Hepatocyte (in vitro differentiated cells): Measurements from ENCODE around the gene CCNT1. TPM values are rescaled to one million over a fixed set of nuclear protein-coding genes. Genes with fewer than 3 reads are reported as not detected.
"Not testable (repeated sequence)": the region's sequence is repeated elsewhere in the genome, so short reads cannot be mapped to it uniquely, and the experiment has no call there.

Source experiments
- DNase-seq: peaks from one replicate; pipeline ENCODE4 v3.0.0-alpha.2; 2016; ENCODE audit warnings: low spot score
- H2AFZ ChIP-seq: fragments of 200-600 bp; sonication (generic); 2 replicates; pipeline ENCODE4 v1.6.0; 2016; ENCODE audit warnings: antibody characterized with exemption, mild to moderate bottlenecking
- H3K27ac ChIP-seq: fragments of 200-600 bp; sonication (generic); 2 replicates; pipeline ENCODE4 v1.5.1; 2016; ENCODE audit warnings: mild to moderate bottlenecking
- H3K27me3 ChIP-seq: fragments of 200-600 bp; sonication (generic); 2 replicates; pipeline ENCODE4 v1.6.1; 2016
- H3K36me3 ChIP-seq: fragments of 200-600 bp; sonication (generic); replicated peaks from 2 replicates; pipeline ENCODE4 v1.5.1; 2016; ENCODE audit warnings: low read depth; ENCODE audit not compliant: insufficient read depth
- H3K4me1 ChIP-seq: fragments of 200-600 bp; sonication (generic); 2 replicates; pipeline ENCODE4 v1.5.1; 2016; ENCODE audit warnings: mild to moderate bottlenecking, moderate library complexity; ENCODE audit not compliant: insufficient read depth
- H3K4me2 ChIP-seq: fragments of 200-600 bp; sonication (generic); 2 replicates; pipeline ENCODE4 v1.6.0; 2016
- H3K4me3 ChIP-seq: fragments of 200-600 bp; sonication (generic); 2 replicates; pipeline ENCODE4 v1.5.1; 2016; ENCODE audit warnings: mild to moderate bottlenecking
- H3K79me2 ChIP-seq: fragments of 200-600 bp; sonication (generic); 2 replicates; pipeline ENCODE4 v1.6.0; 2017; ENCODE audit warnings: mild to moderate bottlenecking
- H3K9me2 ChIP-seq: fragments of 200-600 bp; sonication (generic); replicated peaks from 2 replicates; pipeline ENCODE4 v1.6.0; 2017; ENCODE audit warnings: mild to moderate bottlenecking; ENCODE audit not compliant: insufficient read depth
- H3K9me3 ChIP-seq: fragments of 200-600 bp; sonication (generic); 2 replicates; pipeline ENCODE4 v1.5.1; 2016; ENCODE audit warnings: low read depth, mild to moderate bottlenecking
- H4K20me1 ChIP-seq: fragments of 200-600 bp; sonication (generic); 2 replicates; pipeline ENCODE4 v1.6.0; 2016; ENCODE audit warnings: mild to moderate bottlenecking; ENCODE audit not compliant: insufficient read depth, poor library complexity, severe bottlenecking
- CTCF ChIP-seq: fragments of 200-600 bp; sonication (generic); IDR thresholded peaks from 2 replicates; pipeline ENCODE4 v1.5.1; 2016; ENCODE audit warnings: antibody characterized with exemption, mild to moderate bottlenecking; ENCODE audit not compliant: poor library complexity
- EZH2 ChIP-seq: fragments of 200-600 bp; sonication (generic); IDR thresholded peaks from 2 replicates; pipeline ENCODE4 v1.6.1; 2016; ENCODE audit warnings: antibody characterized with exemption, mild to moderate bottlenecking, borderline replicate concordance
- EZH2phosphoT487 ChIP-seq: fragments of 200-600 bp; sonication (generic); IDR thresholded peaks from one replicate; pipeline ENCODE4 v1.6.1; 2018; ENCODE audit warnings: antibody characterized with exemption, mild to moderate bottlenecking, low read depth, moderate library complexity; ENCODE audit not compliant: unreplicated experiment, severe bottlenecking
- WGBS: methylation state at CpG from one replicate; pipeline ENCODE4 v1.1.6; 2016; ENCODE audit warnings: low lambda C conversion rate; ENCODE audit errors: missing lambda C conversion rate; 5-methylcytosine and 5-hydroxymethylcytosine counted together
- polyA plus RNA-seq: library from polyadenylated mRNA; unstranded; fragments of >200 nt; fragmentation: Nextera tagmentation; extraction: Ambion mirVana; gene quantifications from 2 replicates; pipeline ENCODE4 v1.2.1, GENCODE V29; 2016
- total RNA-seq: library from RNA; depleted of rRNA; stranded (reverse); fragments of >200 nt; gene quantifications from 2 replicates; pipeline ENCODE4 v1.2.3, GENCODE V29; 2014

The CCNT1 gene
- total and polyA plus RNA-seq, 2 experiments from 2014 or later, result 5.2 to 27.0 TPM

DNA sequence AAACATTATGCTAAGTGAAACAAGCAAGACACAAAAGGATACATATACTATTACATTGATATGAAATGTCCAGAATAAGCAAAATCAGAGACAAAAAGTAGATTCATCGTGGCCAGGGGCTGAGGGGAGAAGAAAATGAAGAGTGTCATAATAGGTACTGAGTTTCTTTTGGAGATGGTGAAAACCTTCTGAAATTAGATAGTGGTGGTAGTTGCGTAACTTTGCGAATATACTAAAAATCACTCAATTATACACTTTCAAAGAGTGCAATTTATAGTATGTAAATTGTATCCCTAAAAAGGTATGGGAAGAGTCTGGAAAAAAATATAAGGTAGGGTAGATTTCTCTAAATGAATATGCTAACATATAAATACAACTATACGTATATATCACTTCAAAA, 56.6 kb downstream of the CCNT1 start:
- no peak overlapping the region for H3K4me3 ChIP-seq
- H3K9me2 ChIP-seq, result no peaks in the 10 kb centered on the region
- DNase-seq, result no peak
- H4K20me1 ChIP-seq, result no peaks in the 10 kb centered on the region
- H3K27me3 ChIP-seq, result no peaks in the 10 kb centered on the region
- H3K27ac ChIP-seq, result no peak overlapping the region
- H3K4me1 ChIP-seq, result no peaks in the 10 kb centered on the region
- no peak overlapping the region for H3K4me2 ChIP-seq
- H3K9me3 ChIP-seq, result no peaks in the 10 kb centered on the region
- whole genome bisulfite sequencing, result over 99% methylated on average over 4 of the region's 4 CpGs
- no peak for TF ChIP-seq CTCF
- TF ChIP-seq EZH2phosphoT487, result no peak
- no peak for TF ChIP-seq EZH2
- H3K79me2 ChIP-seq, result peaks cover 9% of the 10 kb centered on the region
- peaks cover 4% of the 10 kb centered on the region for H3K36me3 ChIP-seq
- no peak overlapping the region for H2AFZ ChIP-seq

DNA sequence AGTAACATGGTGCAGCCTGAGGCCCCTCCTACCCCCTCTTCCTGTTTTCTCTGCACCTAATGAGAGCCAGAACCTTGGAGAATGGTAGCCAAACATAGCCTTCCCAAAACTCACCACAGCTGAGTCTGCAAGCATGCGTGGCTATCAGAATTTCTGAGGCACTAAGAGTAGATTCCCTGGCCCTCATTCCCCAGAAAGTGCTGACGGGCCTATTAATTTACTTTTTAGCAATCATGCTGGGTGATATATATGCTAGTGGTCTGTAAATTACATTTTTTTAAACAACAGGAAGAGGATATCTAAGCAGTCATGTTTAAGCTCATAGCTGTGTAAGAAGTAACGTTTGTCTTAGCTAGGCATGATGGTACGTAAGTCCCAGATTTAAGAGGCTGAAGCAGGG, 64.8 kb downstream of the CCNT1 start:
- Histone ChIP-seq H2AFZ (no peak overlapping the region), H4K20me1 (no peaks in the 10 kb centered on the region), H3K79me2 (no peaks in the 10 kb centered on the region), H3K4me2 (no peak overlapping the region), H3K9me3 (no peaks in the 10 kb centered on the region), H3K9me2 (no peaks in the 10 kb centered on the region), H3K4me1 (no peaks in the 10 kb centered on the region), H3K27me3 (no peaks in the 10 kb centered on the region), H3K4me3 (no peak overlapping the region), H3K36me3 (peaks cover 4% of the 10 kb centered on the region), H3K27ac (no peak overlapping the region)
- 58% methylated on average over 4 of the region's 4 CpGs for WGBS
- no peak for DNase-seq
- TF ChIP-seq CTCF, result no peak
- no peak for TF ChIP-seq EZH2
- no peak for TF ChIP-seq EZH2phosphoT487

GRCh38 chr12:48645354-48645753, 71.2 kb downstream of the CCNT1 start:
- not testable (repeated sequence) for H3K36me3 ChIP-seq, H3K9me3 ChIP-seq, H3K27me3 ChIP-seq, H3K27ac ChIP-seq, H3K4me3 ChIP-seq, DNase-seq, H3K79me2 ChIP-seq, H3K9me2 ChIP-seq, H3K4me2 ChIP-seq, H2AFZ ChIP-seq, H3K4me1 ChIP-seq, H4K20me1 ChIP-seq
- 96% methylated on average over 8 of the region's 8 CpGs for WGBS

DNA sequence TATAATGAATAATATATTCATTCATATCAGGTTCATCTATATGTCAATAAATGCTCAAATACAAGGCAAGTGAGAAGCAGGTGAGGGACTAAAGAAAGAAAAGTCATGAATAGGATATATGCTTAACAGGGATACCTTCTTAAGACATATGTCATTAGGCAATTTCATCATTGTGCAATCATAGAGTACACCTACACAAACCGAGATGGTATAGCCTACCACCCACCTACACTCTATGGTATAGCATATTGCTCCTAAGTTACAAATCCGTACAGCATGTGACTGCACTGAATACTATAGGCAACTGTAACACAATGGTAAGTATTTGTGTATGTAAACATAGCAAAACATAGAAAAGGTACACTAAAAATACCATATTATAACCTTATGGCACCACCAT, 73.5 kb downstream of the CCNT1 start:
- H3K9me3 ChIP-seq, result no peaks in the 10 kb centered on the region
- H4K20me1 ChIP-seq, result no peaks in the 10 kb centered on the region
- H3K79me2 ChIP-seq, result no peaks in the 10 kb centered on the region
- no peak for DNase-seq
- H3K9me2 ChIP-seq, result no peaks in the 10 kb centered on the region
- H3K36me3 ChIP-seq, result no peaks in the 10 kb centered on the region
- H3K4me2 ChIP-seq, result no peak overlapping the region
- no peak overlapping the region for H2AFZ ChIP-seq
- H3K27ac ChIP-seq, result no peak overlapping the region
- H3K4me1 ChIP-seq, result no peaks in the 10 kb centered on the region
- H3K27me3 ChIP-seq, result no peaks in the 10 kb centered on the region
- 98% methylated on average over 2 of the region's 2 CpGs for WGBS
- TF ChIP-seq EZH2, result no peak
- H3K4me3 ChIP-seq, result no peak overlapping the region

DNA sequence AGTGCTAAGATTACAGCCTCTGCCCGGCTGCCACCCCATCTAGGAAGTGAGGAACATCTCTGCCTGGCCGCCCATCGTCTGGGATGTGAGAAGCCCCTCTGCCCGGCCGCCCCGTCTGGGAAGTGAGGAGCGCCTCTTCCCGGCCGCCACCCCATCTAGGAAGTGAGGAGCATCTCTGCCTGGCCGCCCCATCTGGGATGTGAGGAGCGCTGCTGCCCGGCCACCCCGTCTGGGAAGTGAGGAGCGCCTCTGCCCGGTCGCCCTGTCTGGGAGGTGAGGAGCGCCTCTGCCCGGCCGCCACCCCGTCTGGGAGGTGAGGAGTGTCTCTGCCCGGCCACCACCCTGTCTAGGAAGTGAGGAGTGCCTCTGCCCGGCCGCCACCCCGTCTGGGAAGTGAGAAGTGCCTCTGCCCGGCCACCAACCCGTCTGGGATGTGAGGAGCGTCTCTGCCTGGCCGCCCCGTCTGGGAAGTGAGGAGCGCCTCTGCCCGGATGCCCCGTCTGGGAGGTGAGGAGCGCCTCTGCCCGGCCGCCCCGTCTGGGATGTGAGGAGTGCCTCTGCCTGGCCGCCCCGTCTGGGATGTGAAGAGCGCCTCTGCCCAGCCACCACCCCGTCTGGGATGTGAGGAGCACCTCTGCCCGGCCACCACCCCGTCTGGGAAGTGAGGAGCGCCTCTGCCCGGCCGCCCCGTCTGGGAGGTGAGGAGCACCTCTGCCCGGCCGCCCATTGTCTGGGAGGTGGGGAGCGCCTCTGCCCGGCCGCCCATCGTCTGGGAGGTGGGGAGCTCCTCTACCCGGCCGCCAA, 74.6 kb downstream of the CCNT1 start:
- H2AFZ ChIP-seq, H3K27me3 ChIP-seq, DNase-seq, H3K4me1 ChIP-seq, H4K20me1 ChIP-seq, H3K9me2 ChIP-seq, H3K27ac ChIP-seq, H3K79me2 ChIP-seq, H3K36me3 ChIP-seq, H3K9me3 ChIP-seq, H3K4me3 ChIP-seq, H3K4me2 ChIP-seq: not testable (repeated sequence)
- WGBS, result 100% methylated on average over 8 of the region's 54 CpGs
